ENCODE measurements around the gene ZMYND8.
"Not testable (repeated sequence)": the region's sequence is repeated elsewhere in the genome, so short reads cannot be mapped to it uniquely, and the experiment has no call there.

ZMYND8 gene

DNA sequence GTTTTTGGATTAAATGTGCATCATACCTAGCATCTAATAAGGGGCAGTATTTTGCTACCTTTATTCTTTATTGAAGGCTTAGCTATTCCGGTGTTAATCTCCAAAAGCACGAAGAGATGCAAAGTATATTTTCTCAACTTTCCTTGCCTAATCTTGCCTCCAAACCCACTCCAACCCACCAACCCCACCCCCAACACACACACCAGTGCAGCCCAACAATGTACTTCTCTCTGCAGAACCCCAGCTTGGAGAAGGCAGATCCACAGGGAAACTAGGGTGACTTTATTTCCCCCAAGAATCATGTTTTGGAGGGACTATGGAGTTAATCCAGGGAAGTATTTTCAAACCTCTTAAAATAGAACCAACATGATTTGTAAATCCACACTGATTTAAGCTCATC is 73.6 kb downstream of the ZMYND8 start:
- POLR2A ChIA-PET = interaction anchor here (1.6 kb wide), 1 partner anchor 9 kb away, joined by 4 read pairs; no protein-coding TSS in a partner anchor
- CTCF ChIA-PET = interaction anchor here (1.1 to 3.2 kb wide), 4 partner anchors 9 to 101 kb away, joined by 3 to 19 read pairs (median 9); no protein-coding TSS in a partner anchor

DNA sequence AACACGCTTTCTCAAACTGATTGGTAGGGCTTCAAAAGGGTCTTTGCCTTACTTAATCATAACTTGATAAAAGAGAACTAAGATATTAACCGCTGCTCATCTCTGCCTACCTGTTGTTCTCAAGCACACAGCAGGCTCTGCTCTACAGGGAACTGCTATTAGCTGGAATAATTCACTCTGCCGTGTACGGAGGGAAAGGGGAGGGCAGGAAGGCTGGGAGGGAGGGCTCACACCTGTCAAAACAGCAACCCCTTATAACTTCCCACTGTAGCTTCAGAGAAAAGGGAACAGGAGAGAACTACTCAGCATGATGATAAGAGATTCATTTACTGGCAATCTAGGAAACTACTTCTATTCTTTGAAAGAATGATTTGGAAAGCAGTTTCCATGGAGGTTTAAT is 75.1 kb downstream of the ZMYND8 start:
- no peak overlapping the region for H3K4me3 ChIP-seq (ENCODE audit: low read depth, low read length)
- DNase-seq (ENCODE audit: low read depth, low spot score) = no peak
- POLR2A ChIA-PET = no interaction called here
- TF ChIP-seq, protein P1, sequence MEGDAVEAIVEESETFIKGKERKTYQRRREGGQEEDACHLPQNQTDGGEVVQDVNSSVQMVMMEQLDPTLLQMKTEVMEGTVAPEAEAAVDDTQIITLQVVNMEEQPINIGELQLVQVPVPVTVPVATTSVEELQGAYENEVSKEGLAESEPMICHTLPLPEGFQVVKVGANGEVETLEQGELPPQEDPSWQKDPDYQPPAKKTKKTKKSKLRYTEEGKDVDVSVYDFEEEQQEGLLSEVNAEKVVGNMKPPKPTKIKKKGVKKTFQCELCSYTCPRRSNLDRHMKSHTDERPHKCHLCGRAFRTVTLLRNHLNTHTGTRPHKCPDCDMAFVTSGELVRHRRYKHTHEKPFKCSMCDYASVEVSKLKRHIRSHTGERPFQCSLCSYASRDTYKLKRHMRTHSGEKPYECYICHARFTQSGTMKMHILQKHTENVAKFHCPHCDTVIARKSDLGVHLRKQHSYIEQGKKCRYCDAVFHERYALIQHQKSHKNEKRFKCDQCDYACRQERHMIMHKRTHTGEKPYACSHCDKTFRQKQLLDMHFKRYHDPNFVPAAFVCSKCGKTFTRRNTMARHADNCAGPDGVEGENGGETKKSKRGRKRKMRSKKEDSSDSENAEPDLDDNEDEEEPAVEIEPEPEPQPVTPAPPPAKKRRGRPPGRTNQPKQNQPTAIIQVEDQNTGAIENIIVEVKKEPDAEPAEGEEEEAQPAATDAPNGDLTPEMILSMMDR (IDR thresholded peaks at IDR 0.05; ENCODE audit: insufficient read depth, low read length, missing control alignments) = no peak
- CTCF ChIA-PET = interaction anchor here (1.5 to 3.2 kb wide), 4 partner anchors 9 to 103 kb away, joined by 3 to 19 read pairs (median 6); no protein-coding TSS in a partner anchor

More for the DNA sequence above, 73.6 kb downstream of the ZMYND8 start:
- no peak overlapping the region for H3K4me3 ChIP-seq (ENCODE audit: low read depth, low read length)
- TF ChIP-seq, protein P1 (IDR thresholded peaks at IDR 0.05; ENCODE audit: insufficient read depth, low read length, missing control alignments) = no peak
- DNase-seq (ENCODE audit: low read depth, low spot score) = no peak

DNA sequence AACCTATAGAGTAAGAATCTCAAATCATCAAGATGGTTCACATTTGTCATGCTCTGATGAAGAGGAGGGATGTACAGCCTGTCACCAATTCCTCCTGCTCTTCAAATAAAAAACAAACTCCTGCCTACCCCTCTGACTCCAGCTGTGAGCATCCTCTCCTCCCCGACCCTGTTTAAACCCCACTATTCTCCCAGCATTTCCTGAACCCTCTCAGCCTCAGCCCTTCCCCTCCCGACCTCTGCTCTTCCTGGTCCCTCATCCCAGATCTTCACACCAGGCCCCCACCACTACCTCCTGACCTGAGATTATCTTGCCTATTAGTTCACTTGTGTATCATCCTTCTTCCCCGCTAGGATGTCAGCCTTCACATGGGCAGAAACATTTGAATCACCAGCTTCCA is 75.8 kb downstream of the ZMYND8 start:
- no peak for DNase-seq (ENCODE audit: low read depth, low spot score)
- no peak overlapping the region for H3K4me3 ChIP-seq (ENCODE audit: low read depth, low read length)
- TF ChIP-seq, protein P1 (IDR thresholded peaks at IDR 0.05; ENCODE audit: insufficient read depth, low read length, missing control alignments) = no peak
- CTCF ChIA-PET = interaction anchor here (1.8 to 3.2 kb wide), 3 partner anchors 8 to 103 kb away, joined by 5 to 19 read pairs (median 8); no protein-coding TSS in a partner anchor
- POLR2A ChIA-PET = no interaction called here

DNA sequence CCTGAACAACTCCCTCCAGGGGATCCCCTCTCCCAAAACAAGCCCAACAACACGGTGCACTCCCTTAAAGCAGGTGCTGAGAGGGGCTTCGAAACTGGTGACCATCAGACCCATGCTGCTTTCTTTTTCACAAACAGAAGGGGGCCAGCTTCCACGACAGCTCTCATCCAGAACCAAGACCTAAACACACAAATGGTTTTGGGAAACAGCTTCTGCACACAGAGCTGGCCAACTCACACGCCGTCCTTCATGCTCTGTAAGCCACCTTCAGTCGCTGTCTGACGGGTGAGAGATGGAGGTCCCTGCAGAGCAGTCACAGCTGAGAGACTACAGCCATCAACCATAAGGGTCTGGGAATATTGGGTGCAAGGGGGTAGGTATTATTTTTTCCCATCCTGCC is 76.3 kb downstream of the ZMYND8 start:
- POLR2A ChIA-PET = no interaction called here
- CTCF ChIA-PET = interaction anchor here (2.2 to 10.9 kb wide), 3 partner anchors 7 to 104 kb away, joined by 8 to 633 read pairs (median 19); no protein-coding TSS in a partner anchor
- TF ChIP-seq, protein P1 (IDR thresholded peaks at IDR 0.05; ENCODE audit: insufficient read depth, low read length, missing control alignments) = no peak
- H3K4me3 ChIP-seq (ENCODE audit: low read depth, low read length) = no peak overlapping the region
- DNase-seq (ENCODE audit: low read depth, low spot score) = no peak

DNA sequence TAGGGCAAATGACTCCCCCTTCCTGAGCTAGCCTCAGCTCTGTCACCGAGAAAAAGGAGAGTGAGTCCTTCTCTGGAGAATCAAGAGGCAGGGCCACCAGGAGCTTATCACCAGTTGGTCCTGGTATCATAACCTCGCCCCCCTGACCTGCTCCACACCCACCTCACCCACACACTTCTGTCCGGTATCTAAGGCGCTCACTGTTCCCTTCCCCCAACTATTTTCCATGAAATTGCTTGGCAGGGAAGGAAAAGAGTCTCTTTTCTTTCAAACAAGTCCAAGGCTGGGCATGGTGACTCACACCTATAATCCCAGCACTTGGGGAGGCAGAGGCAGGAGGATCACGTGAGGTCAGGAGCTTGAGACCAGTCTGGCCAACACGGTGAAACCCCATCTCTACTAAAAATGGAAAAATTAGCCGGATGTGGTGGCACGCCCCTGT is 77.6 kb downstream of the ZMYND8 start:
- no peak overlapping the region for H3K4me3 ChIP-seq (ENCODE audit: low read depth, low read length)
- TF ChIP-seq, protein P1 (IDR thresholded peaks at IDR 0.05; ENCODE audit: insufficient read depth, low read length, missing control alignments) = no peak
- ChIA-PET CTCF (interaction anchor here (0.7 to 10.9 kb wide), 5 partner anchors 9 to 104 kb away, joined by 3 to 633 read pairs (median 5); no protein-coding TSS in a partner anchor), POLR2A (interaction anchor here (0.5 to 0.7 kb wide), 2 partner anchors 64 to 105 kb away, joined by 3 read pairs; no protein-coding TSS in a partner anchor)
- DNase-seq (ENCODE audit: low read depth, low spot score) = no peak

DNA sequence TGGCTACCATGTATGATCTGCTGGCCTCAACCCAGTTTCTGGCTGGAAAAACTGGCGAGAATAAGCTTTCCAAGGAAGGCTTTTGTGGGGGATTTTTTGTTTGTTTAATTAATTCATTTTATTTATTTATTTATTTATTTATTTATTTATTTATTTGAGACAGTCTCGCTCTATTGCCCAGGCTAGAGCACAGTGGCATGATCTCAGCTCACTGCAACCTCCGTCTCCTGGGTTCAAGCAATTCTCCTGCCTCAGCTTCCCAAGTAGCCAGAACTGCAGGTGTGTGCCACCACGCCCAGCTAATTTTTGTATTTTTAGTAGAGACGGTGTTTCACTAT is 79.0 kb downstream of the ZMYND8 start:
- H3K4me3 ChIP-seq (ENCODE audit: low read depth, low read length); DNase-seq (ENCODE audit: low read depth, low spot score): not testable (repeated sequence)
- ChIA-PET CTCF (interaction anchor here (0.8 to 10.9 kb wide), 3 partner anchors 23 to 343 kb away, joined by 3 to 633 read pairs (median 3); no protein-coding TSS in a partner anchor), POLR2A (interaction anchor here (0.6 to 1.1 kb wide), 3 partner anchors 49 to 83 kb away, joined by 3 to 9 read pairs (median 3); no protein-coding TSS in a partner anchor)
